Fibroblast of peridontal ligament (primary cell): ENCODE data around the gene TPK1.

Source experiments
- DNase-seq: peaks from one replicate; pipeline ENCODE4 v3.0.0-alpha.2; 2010; ENCODE audit errors: extremely low read depth

TPK1 gene

GRCh38 chr7:144529269-144529926, 306.5 kb downstream of the TPK1 start:
- DNase-seq, result no peak

DNA sequence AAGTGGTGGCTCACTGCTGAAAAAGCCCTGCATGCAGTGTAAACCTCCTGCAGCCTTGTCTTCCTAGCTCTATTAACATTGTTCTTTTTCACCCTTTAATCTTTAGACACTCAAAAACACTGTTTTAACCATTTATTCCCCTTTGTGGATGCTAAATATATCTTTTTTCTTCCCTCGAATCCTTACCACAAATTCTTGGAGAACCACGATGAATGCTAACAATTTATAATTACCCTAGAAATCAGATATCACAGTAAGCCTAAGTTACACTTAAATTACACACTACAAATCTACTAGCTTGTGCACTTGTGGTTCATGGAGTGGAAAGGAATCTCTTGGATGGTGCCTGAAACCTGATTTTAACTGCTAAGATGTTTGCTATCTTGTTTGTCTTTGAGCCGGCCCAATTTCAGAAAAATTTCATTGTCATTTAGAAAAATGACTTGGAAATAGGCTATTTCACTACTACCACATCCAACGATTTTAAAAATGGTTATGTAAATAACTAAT, 307.3 kb downstream of the TPK1 start:
- DNase-seq, result no peak

GRCh38 chr7:144527051-144527471, 308.8 kb downstream of the TPK1 start:
- no peak for DNase-seq

- no peak for DNase-seq
Measured at GRCh38 chr7:144525956-144526355, 309.9 kb downstream of the TPK1 start.

- DNase-seq, result no peak
Measured at GRCh38 chr7:144524271-144524670, 311.6 kb downstream of the TPK1 start.

- no peak for DNase-seq
Measured at GRCh38 chr7:144523621-144524020, 312.2 kb downstream of the TPK1 start.

GRCh38 chr7:144519925-144520324, 315.9 kb downstream of the TPK1 start:
- no peak for DNase-seq

DNA sequence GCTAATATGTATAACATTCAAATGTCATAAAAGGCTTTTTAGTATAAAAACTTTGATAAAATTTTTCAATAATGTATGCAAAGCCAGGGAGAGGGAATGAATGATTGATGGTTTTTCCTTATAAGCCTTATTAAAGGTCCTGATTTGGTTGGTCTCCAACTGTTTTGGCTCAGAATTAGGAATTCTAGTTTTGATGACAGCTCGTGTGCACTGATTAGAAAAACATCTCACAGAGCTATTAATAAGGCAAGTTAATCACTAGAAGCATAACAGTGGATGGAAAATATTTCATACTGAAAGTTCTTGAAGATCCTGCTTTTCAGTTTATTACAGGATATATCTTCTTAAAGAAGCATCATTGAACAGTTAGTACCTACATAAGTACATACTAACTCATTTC, 317.5 kb downstream of the TPK1 start:
- DNase-seq, result no peak

DNA sequence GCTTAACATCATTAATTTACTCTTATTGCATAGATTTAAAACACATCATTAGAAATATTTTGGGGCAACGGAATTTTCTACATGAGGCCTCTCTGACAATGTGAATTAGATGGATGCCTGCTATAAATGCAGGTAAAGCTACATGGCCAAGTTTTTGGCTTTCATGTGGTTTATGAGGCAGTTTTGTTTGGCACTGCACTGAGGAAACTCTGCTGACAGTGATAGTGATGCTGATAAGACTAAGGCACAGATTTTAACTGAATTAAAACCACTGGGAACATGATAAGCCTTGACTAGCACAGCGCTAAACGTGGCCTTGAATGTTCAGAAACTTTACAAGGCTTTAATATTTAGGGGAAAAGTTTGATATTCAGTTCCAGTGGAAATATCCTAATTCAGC, 318.1 kb downstream of the TPK1 start:
- no peak for DNase-seq

GRCh38 chr7:144516729-144517525, 318.9 kb downstream of the TPK1 start:
- DNase-seq, result no peak

DNA sequence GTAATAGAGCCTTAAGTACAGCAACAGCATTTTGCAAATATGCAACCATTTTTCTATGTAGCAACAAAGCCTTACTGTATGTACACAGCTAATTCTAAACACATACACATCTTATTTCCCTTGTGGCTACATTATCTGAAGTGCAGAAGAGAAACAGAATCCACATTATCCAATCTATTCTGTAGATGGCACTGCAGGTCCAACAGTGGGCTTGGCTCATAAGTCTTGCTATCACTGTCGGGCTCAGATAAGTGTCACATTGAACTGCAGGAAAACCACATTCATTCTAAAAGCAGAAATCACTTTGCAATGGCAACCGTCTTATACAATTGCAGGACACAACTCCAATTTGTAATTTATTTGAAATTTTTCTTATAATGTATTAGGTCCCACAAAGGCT, 322.5 kb downstream of the TPK1 start:
- no peak for DNase-seq

- no peak for DNase-seq
Measured at GRCh38 chr7:144510621-144511020, 325.2 kb downstream of the TPK1 start.

DNA sequence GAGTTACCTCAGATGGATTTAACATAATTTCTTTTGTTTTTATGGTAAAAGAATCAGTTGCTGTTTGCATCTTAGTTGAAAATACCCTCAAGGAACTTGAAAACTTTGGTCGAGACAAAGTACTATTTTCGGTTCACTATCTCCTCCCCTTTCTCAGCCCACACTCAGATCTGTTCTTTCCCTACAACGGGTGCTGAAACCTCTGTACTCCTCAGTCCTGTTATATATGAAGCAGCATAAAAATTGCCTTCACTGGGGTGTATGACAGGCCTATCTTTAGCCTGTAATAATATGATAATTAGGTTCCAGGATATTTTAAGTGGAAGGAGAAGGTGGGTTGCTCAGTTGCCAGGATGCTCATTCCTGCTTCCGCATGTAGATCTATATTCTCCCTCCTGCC, 327.2 kb downstream of the TPK1 start:
- DNase-seq, result no peak

- no peak for DNase-seq
Measured at GRCh38 chr7:144503215-144503614, 332.6 kb downstream of the TPK1 start.

GRCh38 chr7:144500225-144500624, 335.6 kb downstream of the TPK1 start:
- no peak for DNase-seq

- DNase-seq, result no peak
Measured at GRCh38 chr7:144497282-144497681, 338.6 kb downstream of the TPK1 start.

DNA sequence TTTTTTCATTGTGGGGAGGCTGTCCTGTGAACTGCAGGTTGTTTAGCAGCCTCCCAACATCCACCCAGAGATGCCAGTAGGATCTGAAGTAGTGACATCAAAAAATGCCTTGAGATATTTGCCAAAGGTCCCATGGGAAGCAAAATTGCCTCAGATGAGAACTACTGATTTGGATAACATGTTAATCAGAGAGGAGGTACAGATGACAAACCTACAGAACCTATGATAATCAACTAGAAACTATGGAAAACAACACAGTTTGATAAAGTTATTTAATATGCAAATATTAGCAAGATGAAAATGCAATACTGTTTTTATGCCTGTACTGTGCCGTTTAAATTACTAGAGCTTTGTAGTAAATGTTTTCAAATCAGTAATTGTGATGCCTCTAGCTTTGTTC, 341.5 kb downstream of the TPK1 start:
- DNase-seq, result no peak

DNA sequence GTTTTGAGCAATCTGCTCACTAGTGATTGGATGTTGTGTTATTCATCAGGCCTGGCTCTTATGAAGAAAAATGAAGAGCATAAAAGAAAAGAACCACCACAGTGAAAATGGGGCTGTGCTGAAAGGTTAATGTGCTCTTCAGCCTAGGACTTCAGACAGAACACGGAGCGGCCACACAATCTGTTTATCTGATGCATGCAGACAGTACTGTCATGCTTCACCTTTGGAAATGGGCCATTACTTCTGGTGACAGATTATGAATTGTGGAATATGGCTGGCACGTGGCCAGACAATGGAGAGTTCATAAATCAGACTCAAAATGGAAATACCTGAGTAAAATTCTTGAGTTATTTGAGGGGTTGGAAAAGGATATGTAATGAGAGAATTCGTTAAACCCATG, 346.3 kb downstream of the TPK1 start:
- no peak for DNase-seq

GRCh38 chr7:144488977-144489376, 346.9 kb downstream of the TPK1 start:
- no peak for DNase-seq

DNA sequence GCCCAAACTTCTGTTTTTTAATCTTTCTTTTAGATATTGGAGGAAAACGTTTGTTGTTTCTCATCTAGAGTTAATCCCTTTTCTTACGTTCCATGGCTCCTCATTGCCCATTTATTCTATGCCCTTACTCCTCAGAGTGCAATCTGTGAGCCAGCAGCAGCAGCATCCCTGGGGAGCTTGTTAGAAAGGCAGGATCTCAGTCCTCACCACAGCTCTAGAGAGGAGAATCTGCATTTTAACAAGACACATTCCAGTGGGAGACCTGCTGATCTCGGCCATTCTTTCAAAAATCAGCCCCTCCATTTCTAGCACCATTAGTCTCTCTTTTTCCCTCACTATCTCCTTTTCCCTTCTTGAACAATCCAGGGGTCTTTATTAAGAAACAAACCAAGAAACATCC, 348.0 kb downstream of the TPK1 start:
- DNase-seq, result no peak

- no peak for DNase-seq
Measured at GRCh38 chr7:144484445-144484844, 351.4 kb downstream of the TPK1 start.

- DNase-seq, result no peak
Measured at GRCh38 chr7:144483189-144483588, 352.7 kb downstream of the TPK1 start.

DNA sequence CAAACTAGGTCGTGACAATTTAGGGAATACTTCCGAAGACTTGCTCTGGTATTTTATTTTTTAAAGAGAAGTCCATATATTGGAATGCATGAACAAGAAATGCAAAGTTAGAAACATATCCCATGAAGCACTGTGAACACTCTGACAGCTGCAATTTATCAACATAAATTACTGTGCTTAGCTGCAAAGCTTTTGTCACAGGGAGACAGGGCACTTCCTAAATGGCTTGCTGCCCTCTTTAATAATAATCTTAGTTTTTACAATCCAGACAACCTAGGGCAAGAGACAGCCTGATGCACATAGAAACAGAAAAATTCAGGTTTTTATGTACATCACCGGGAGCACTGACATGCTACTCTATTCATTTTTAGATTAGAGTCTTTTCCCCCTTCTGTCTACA, 354.0 kb downstream of the TPK1 start:
- DNase-seq, result no peak
